ENCODE results near the gene PTP4A1.

- no peak for TF ChIP-seq ZBTB33 (IDR thresholded peaks at IDR 0.05; ENCODE audit: extremely low read depth, insufficient replicate concordance, low read length)
- no peak for TF ChIP-seq EZH2phosphoT487 (IDR thresholded peaks at IDR 0.05; ENCODE audit: borderline replicate concordance)
Measured at GRCh38 chr6:63526931-63527330, 45.3 kb upstream of the PTP4A1 start.
